HG03571 (cell line): ENCODE measurements around the gene ANGPTL5.
A peak's percentile ranks its signal among the peaks of the same experiment; 100 is the strongest.
"Not testable (repeated sequence)": the region's sequence is repeated elsewhere in the genome, so short reads cannot be mapped to it uniquely, and the experiment has no call there.

Experiments
- ATAC-seq: cut with Tn5 transposase; IDR thresholded peaks from one replicate; pipeline ENCODE4 v1.9.1; 2021; ENCODE audit not compliant: unreplicated experiment

Gene ANGPTL5

GRCh38 chr11:101889767-101890166 lies 26.6 kb downstream of the ANGPTL5 start:
- no peak for ATAC-seq

GRCh38 chr11:101885631-101886030 lies 30.7 kb downstream of the ANGPTL5 start:
- ATAC-seq, result no peak

GRCh38 chr11:101881586-101881985 lies 34.7 kb downstream of the ANGPTL5 start:
- ATAC-seq, result no peak

- ATAC-seq, result no peak
Observed at GRCh38 chr11:101880222-101880621, 36.1 kb downstream of the ANGPTL5 start.

- no peak for ATAC-seq
Observed at GRCh38 chr11:101872171-101872882, 44.0 kb downstream of the ANGPTL5 start.

- no peak for ATAC-seq
Observed at GRCh38 chr11:101870510-101870909, 45.8 kb downstream of the ANGPTL5 start.

GRCh38 chr11:101867951-101868350 lies 48.4 kb downstream of the ANGPTL5 start:
- no peak for ATAC-seq

GRCh38 chr11:101866619-101867491 lies 49.5 kb downstream of the ANGPTL5 start:
- no peak for ATAC-seq

GRCh38 chr11:101864098-101864497 lies 52.2 kb downstream of the ANGPTL5 start:
- ATAC-seq, result no peak

GRCh38 chr11:101863361-101863760 lies 53.0 kb downstream of the ANGPTL5 start:
- no peak for ATAC-seq

GRCh38 chr11:101862391-101863233 lies 53.7 kb downstream of the ANGPTL5 start:
- no peak for ATAC-seq

GRCh38 chr11:101860696-101861427 lies 55.5 kb downstream of the ANGPTL5 start:
- ATAC-seq, result peak; percentile 83

GRCh38 chr11:101852260-101852659 lies 64.1 kb downstream of the ANGPTL5 start:
- ATAC-seq, result not testable (repeated sequence)

GRCh38 chr11:101848262-101848661 lies 68.1 kb downstream of the ANGPTL5 start:
- ATAC-seq, result no peak

GRCh38 chr11:101844608-101845007 lies 71.7 kb downstream of the ANGPTL5 start:
- ATAC-seq, result no peak

- no peak for ATAC-seq
Observed at GRCh38 chr11:101840704-101841103, 75.6 kb downstream of the ANGPTL5 start.
